DND-41 (cell line): ENCODE results near the gene NDRG3.
A peak's percentile ranks its signal among the peaks of the same experiment; 100 is the strongest.
"Not testable (repeated sequence)": the region's sequence is repeated elsewhere in the genome, so short reads cannot be mapped to it uniquely, and the experiment has no call there.

Source experiments
- ATAC-seq: fragments of 200-7000 bp; cut with Tn5 transposase; 3 replicates; pipeline ENCODE4 v1.9.1; 2021; ENCODE audit warnings: low read depth; ENCODE audit not compliant: insufficient read depth
- DNase-seq: peaks from one replicate; pipeline ENCODE4 v3.0.0-alpha.2; 2020
- H2AFZ ChIP-seq: 2 replicates; pipeline ENCODE4 v1.6.0; 2012; ENCODE audit warnings: low read depth, low read length
- H3K27ac ChIP-seq: 2 replicates; pipeline ENCODE4 v1.5.1; 2012; ENCODE audit warnings: low read length, inconsistent platforms
- H3K27me3 ChIP-seq: fragments of 200-600 bp; sonication (generic); 2 replicates; pipeline ENCODE4 v1.6.0; 2012; ENCODE audit warnings: low read length, mild to moderate bottlenecking, inconsistent platforms; ENCODE audit not compliant: insufficient read depth, poor library complexity
- H3K36me3 ChIP-seq: 2 replicates; pipeline ENCODE4 v1.5.1; 2012; ENCODE audit warnings: low read length, inconsistent platforms; ENCODE audit not compliant: insufficient read depth
- H3K4me1 ChIP-seq: 2 replicates; pipeline ENCODE4 v1.5.1; 2012; ENCODE audit warnings: mild to moderate bottlenecking, low read length; ENCODE audit not compliant: insufficient read depth
- H3K4me2 ChIP-seq: 2 replicates; pipeline ENCODE4 v1.6.0; 2012; ENCODE audit warnings: mild to moderate bottlenecking, moderate library complexity, low read length, inconsistent platforms; ENCODE audit not compliant: insufficient read depth
- H3K4me3 ChIP-seq, 2 experiments: fragments of 200-600 bp in 1 of 2; shearing (Covaris generic) in 1 of 2; 2 replicates each; pipeline ENCODE4 v1.5.1; 2012 to 2016; ENCODE audit warnings: inconsistent platforms in 2 of 2, low read length in 2 of 2, mild to moderate bottlenecking in 2 of 2, low read depth in 1 of 2, moderate library complexity in 1 of 2
- H3K79me2 ChIP-seq: 2 replicates; pipeline ENCODE4 v1.6.0; 2012; ENCODE audit warnings: low read length, inconsistent platforms; ENCODE audit not compliant: insufficient read depth
- H3K9ac ChIP-seq: 2 replicates; pipeline ENCODE4 v1.6.0; 2012; ENCODE audit warnings: low read depth, mild to moderate bottlenecking, inconsistent platforms, low read length, moderate library complexity
- H3K9me3 ChIP-seq: 2 replicates; pipeline ENCODE4 v1.5.1; 2012; ENCODE audit warnings: low read length, moderate library complexity, mild to moderate bottlenecking, inconsistent platforms; ENCODE audit not compliant: insufficient read depth, severe bottlenecking
- H4K20me1 ChIP-seq: 2 replicates; pipeline ENCODE4 v1.6.0; 2012; ENCODE audit warnings: low read length; ENCODE audit not compliant: insufficient read depth
- EZH2 ChIP-seq: IDR thresholded peaks from 3 replicates; pipeline ENCODE4 v1.6.1; 2012; ENCODE audit warnings: borderline replicate concordance, low read depth, mild to moderate bottlenecking, moderate library complexity, low read length, inconsistent platforms; ENCODE audit not compliant: severe bottlenecking
- TF ChIP-seq, protein P1 (sequence below): IDR thresholded peaks from 2 replicates; pipeline ENCODE4 v1.5.1; 2012; ENCODE audit warnings: borderline replicate concordance, low read length, moderate library complexity, mild to moderate bottlenecking; ENCODE audit not compliant: poor library complexity, severe bottlenecking; ENCODE audit errors: extremely low read depth

Gene NDRG3

DNA sequence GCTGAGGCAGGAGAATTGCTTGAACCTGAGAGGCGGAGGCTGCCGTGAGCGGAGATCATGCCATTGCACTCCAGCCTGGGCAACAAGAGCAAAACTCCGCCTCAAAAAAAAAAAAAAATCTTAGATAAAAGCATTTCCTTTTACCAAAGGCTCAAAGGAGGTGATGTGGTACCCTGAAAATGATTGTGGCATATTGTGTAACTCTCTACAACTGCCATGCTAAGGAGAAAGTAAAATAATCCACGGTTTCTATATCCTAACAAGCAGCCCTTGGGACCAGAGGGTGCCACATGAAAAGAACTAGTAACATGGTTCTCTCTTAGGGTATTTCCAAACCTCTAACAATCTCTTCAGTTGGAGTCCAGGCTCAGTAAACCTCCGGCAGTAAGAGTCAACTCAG is 61.1 kb downstream of the NDRG3 start:
- no peaks in the 10 kb centered on the region for H3K27me3 ChIP-seq
- H3K79me2 ChIP-seq, result no peaks in the 10 kb centered on the region
- H3K27ac ChIP-seq, result no peak overlapping the region
- no peaks in the 10 kb centered on the region for H3K4me1 ChIP-seq
- TF ChIP-seq EZH2, result no peak
- TF ChIP-seq, protein P1, sequence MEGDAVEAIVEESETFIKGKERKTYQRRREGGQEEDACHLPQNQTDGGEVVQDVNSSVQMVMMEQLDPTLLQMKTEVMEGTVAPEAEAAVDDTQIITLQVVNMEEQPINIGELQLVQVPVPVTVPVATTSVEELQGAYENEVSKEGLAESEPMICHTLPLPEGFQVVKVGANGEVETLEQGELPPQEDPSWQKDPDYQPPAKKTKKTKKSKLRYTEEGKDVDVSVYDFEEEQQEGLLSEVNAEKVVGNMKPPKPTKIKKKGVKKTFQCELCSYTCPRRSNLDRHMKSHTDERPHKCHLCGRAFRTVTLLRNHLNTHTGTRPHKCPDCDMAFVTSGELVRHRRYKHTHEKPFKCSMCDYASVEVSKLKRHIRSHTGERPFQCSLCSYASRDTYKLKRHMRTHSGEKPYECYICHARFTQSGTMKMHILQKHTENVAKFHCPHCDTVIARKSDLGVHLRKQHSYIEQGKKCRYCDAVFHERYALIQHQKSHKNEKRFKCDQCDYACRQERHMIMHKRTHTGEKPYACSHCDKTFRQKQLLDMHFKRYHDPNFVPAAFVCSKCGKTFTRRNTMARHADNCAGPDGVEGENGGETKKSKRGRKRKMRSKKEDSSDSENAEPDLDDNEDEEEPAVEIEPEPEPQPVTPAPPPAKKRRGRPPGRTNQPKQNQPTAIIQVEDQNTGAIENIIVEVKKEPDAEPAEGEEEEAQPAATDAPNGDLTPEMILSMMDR, result no peak
- H3K9me3 ChIP-seq, result no peaks in the 10 kb centered on the region
- no peaks in the 10 kb centered on the region for H4K20me1 ChIP-seq
- H2AFZ ChIP-seq, result no peak overlapping the region
- ATAC-seq (no peak), DNase-seq (no peak)
- peaks cover 65% of the 10 kb centered on the region for H3K36me3 ChIP-seq
- H3K9ac ChIP-seq, result no peak overlapping the region
- H3K4me3 ChIP-seq, result no peak overlapping the region
- no peak overlapping the region for H3K4me2 ChIP-seq

DNA sequence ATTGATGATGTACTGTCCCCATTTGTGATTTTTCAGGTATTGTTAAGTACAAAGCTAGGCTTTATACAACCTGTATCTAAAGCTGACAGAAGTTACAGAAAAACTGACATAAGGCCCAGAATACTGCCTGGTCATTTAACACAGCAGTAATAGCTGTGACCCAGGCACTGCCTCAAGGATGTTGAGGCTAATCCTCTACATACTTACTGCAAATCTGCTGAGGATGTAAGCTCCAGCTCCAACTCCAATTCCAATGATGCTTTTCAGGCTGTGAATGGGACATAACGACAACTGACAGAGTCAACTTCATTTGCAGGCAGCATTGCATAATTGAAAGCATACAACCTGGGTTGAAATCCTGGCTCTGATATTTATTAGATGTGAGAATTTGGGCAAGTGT is 63.6 kb downstream of the NDRG3 start:
- Histone ChIP-seq H3K9me3 (no peaks in the 10 kb centered on the region), H3K4me1 (no peaks in the 10 kb centered on the region), H4K20me1 (no peaks in the 10 kb centered on the region), H3K9ac (no peak overlapping the region), H3K36me3 (peaks cover 61% of the 10 kb centered on the region), H3K4me2 (no peak overlapping the region), H3K27me3 (no peaks in the 10 kb centered on the region), H3K27ac (no peak overlapping the region), H3K4me3 (no peak overlapping the region), H2AFZ (no peak overlapping the region), H3K79me2 (no peaks in the 10 kb centered on the region)
- no peak for TF ChIP-seq EZH2
- TF ChIP-seq, protein P1, result no peak
- DNase-seq, result no peak
- no peak for ATAC-seq

DNA sequence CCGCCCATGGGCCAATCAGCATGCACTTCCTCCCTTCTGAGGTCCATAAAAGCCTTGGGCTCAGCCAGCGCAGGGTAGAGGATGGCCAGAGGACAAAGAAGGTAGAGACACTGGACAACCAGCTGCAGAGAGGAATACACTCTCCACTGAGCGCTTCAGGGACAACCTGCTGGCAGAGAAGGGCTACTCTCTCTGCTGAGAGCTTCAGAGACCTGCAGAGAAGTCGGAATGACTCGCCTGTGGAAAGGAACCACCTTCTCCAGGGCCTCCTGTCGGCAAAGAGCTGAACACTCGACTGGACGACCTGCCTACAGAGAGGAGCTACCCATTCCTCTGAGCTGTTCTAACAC is 68.5 kb downstream of the NDRG3 start:
- H3K27me3 ChIP-seq, result no peaks in the 10 kb centered on the region
- no peaks in the 10 kb centered on the region for H4K20me1 ChIP-seq
- no peak overlapping the region for H3K4me3 ChIP-seq
- DNase-seq (no peak), ATAC-seq (no peak)
- H3K9ac ChIP-seq, result no peak overlapping the region
- H3K27ac ChIP-seq, result no peak overlapping the region
- H3K4me1 ChIP-seq, result no peaks in the 10 kb centered on the region
- TF ChIP-seq, protein P1, result no peak
- TF ChIP-seq EZH2, result no peak
- no peak overlapping the region for H2AFZ ChIP-seq
- no peak overlapping the region for H3K4me2 ChIP-seq
- no peaks in the 10 kb centered on the region for H3K79me2 ChIP-seq
- no peaks in the 10 kb centered on the region for H3K9me3 ChIP-seq
- peaks cover 30% of the 10 kb centered on the region for H3K36me3 ChIP-seq

DNA sequence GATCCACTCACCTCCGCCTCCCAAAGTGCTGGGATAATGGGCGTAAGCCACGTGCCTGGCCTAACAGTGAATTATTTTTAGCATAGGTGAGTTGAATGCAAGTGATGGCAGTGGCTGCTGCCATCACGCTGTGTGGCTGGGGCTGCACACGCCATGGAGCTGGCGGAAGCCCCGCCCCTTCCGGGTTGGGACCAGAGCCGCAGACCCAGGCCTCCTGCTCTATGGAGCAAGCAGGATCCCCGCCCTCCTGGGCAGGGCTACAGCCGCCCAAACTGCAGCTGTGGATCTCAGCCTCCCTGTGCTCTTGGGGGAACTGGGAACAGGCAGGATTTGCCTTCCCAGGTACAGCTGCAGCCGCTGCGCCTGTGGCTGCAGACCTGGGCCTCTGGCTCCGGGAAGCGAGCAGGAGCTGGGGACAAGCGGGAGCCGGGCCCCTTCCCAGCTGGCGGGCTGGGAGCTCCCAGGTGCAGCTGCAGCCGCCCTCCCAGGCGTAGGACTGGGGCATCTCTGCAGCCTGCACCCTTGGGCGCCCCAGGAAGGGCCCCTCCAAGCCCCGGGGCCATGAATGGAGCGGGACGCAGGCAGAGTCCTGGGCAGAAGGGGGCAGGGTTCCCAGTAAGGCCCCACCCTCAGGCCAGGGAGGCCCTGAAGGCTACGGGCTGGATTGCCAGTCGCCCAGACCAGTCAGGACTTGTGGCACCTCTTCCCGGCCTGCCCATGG is 69.0 kb downstream of the NDRG3 start:
- H3K9ac ChIP-seq, result no peak overlapping the region
- no peaks in the 10 kb centered on the region for H4K20me1 ChIP-seq
- no peaks in the 10 kb centered on the region for H3K4me1 ChIP-seq
- no peaks in the 10 kb centered on the region for H3K79me2 ChIP-seq
- peaks cover 26% of the 10 kb centered on the region for H3K36me3 ChIP-seq
- DNase-seq (no peak), ATAC-seq (0 out of 3 replicates have a peak, but pooled peaks have one; percentile 22)
- no peak overlapping the region for H3K4me2 ChIP-seq
- TF ChIP-seq, protein P1, result no peak
- no peak for TF ChIP-seq EZH2
- no peak overlapping the region for H3K4me3 ChIP-seq
- no peak overlapping the region for H3K27ac ChIP-seq
- no peaks in the 10 kb centered on the region for H3K9me3 ChIP-seq
- no peak overlapping the region for H2AFZ ChIP-seq
- no peaks in the 10 kb centered on the region for H3K27me3 ChIP-seq

DNA sequence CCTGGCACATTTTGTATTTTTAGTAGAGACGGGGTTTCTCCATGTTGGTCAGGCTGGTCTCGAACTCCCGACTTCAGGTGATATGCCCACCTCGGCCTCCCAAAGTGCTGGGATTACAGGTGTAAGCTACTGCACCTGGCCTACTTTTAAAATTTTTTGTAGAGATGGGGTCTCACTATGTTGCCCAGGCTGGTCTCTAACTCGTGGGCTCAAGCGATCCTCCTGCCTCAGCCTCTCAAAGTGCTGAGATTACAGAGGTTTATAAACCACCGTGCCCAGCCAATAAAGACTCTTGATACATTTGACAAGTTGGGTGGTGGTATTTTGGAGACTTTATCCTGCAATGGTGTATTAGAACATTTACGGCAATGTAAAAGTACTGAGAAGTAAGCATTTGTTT is 70.3 kb downstream of the NDRG3 start:
- not testable (repeated sequence) for H3K4me2 ChIP-seq, ATAC-seq

More for the DNA sequence above, 70.3 kb downstream of the NDRG3 start:
- not testable (repeated sequence) for DNase-seq, H3K27ac ChIP-seq, H4K20me1 ChIP-seq, H3K9me3 ChIP-seq, H3K4me1 ChIP-seq, H3K27me3 ChIP-seq, H3K4me3 ChIP-seq, H3K9ac ChIP-seq, H3K79me2 ChIP-seq, H2AFZ ChIP-seq
- H3K36me3 ChIP-seq, result peaks cover 24% of the 10 kb centered on the region
